ENCODE data around the gene EPDR1.
"Not testable (repeated sequence)": the region's sequence is repeated elsewhere in the genome, so short reads cannot be mapped to it uniquely, and the experiment has no call there.

The EPDR1 gene

GRCh38 chr7:37943905-37944736, 23.7 kb downstream of the EPDR1 start:
- no peak for TF ChIP-seq CTCF (IDR thresholded peaks at IDR 0.05; ENCODE audit: insufficient read depth, low read depth, low read length, missing control alignments)
- no peak overlapping the region for H3K4me3 ChIP-seq (ENCODE audit: low read length)
- no peak for DNase-seq (ENCODE audit: low read depth)

GRCh38 chr7:37944737-37945054, 24.3 kb downstream of the EPDR1 start:
- TF ChIP-seq CTCF (IDR thresholded peaks at IDR 0.05; ENCODE audit: insufficient read depth, low read depth, low read length, missing control alignments), result no peak
- H3K4me3 ChIP-seq (ENCODE audit: low read length), result no peak overlapping the region
- DNase-seq (ENCODE audit: low read depth), result no peak

GRCh38 chr7:37945336-37945735, 24.9 kb downstream of the EPDR1 start:
- DNase-seq (ENCODE audit: low read depth), result no peak
- no peak for TF ChIP-seq CTCF (IDR thresholded peaks at IDR 0.05; ENCODE audit: insufficient read depth, low read depth, low read length, missing control alignments)
- H3K4me3 ChIP-seq (ENCODE audit: low read length), result no peak overlapping the region

- no peak for TF ChIP-seq CTCF (IDR thresholded peaks at IDR 0.05; ENCODE audit: insufficient read depth, low read depth, low read length, missing control alignments)
- H3K4me3 ChIP-seq (ENCODE audit: low read length), result no peak overlapping the region
- no peak for DNase-seq (ENCODE audit: low read depth)
Measured at GRCh38 chr7:37947138-37947940, 26.9 kb downstream of the EPDR1 start.

GRCh38 chr7:37947941-37948210, 27.4 kb downstream of the EPDR1 start:
- H3K4me3 ChIP-seq (ENCODE audit: low read length), result no peak overlapping the region
- no peak for DNase-seq (ENCODE audit: low read depth)
- TF ChIP-seq CTCF (IDR thresholded peaks at IDR 0.05; ENCODE audit: insufficient read depth, low read depth, low read length, missing control alignments), result no peak

- DNase-seq (ENCODE audit: low read depth), result no peak
- no peak overlapping the region for H3K4me3 ChIP-seq (ENCODE audit: low read length)
- TF ChIP-seq CTCF (IDR thresholded peaks at IDR 0.05; ENCODE audit: insufficient read depth, low read depth, low read length, missing control alignments), result no peak
Measured at GRCh38 chr7:37952240-37952639, 31.8 kb downstream of the EPDR1 start.

GRCh38 chr7:37954217-37954616, 33.8 kb downstream of the EPDR1 start:
- DNase-seq (ENCODE audit: low read depth), result not testable (repeated sequence)

More at GRCh38 chr7:37954217-37954616, 33.8 kb downstream of the EPDR1 start:
- not testable (repeated sequence) for H3K4me3 ChIP-seq (ENCODE audit: low read length)
